Kidney (tissue), 14 donors: ENCODE measurements around the gene KCNIP1. TPM values are rescaled to one million over a fixed set of nuclear protein-coding genes. Genes with fewer than 3 reads are reported as not detected.
A peak's percentile ranks its signal among the peaks of the same experiment; 100 is the strongest.

ENCODE experiments used
- DNase-seq, 5 donors: peaks; one replicate each; pipeline ENCODE4 v3.0.0-alpha.2; 2013 to 2020
- FAIRE-seq: peaks from 2 replicates; lab custom pipeline; 2012; peaks lifted over from hg19 to GRCh38; lab: Jason Lieb, UNC
- H3K27ac ChIP-seq, 2 donors: one replicate each; pipeline ENCODE4 v1.7.0; 2013; ENCODE audit warnings: low read depth in 2 of 2, low read length in 2 of 2, inconsistent platforms in 1 of 2
- H3K27me3 ChIP-seq: one replicate; pipeline ENCODE4 v1.7.1; 2013; ENCODE audit warnings: low read length, inconsistent platforms; ENCODE audit not compliant: control insufficient read depth, insufficient read depth
- H3K36me3 ChIP-seq, 3 donors: one replicate each; pipeline versions ENCODE4 v1.7.0 to v1.7.1; 2013; ENCODE audit warnings: low read length in 3 of 3, control low read depth in 1 of 3, inconsistent platforms in 1 of 3; ENCODE audit not compliant: insufficient read depth in 3 of 3, control insufficient read depth in 2 of 3
- H3K4me1 ChIP-seq, 3 donors: one replicate each; pipeline versions ENCODE4 v1.7.0 to v1.7.1; 2013; ENCODE audit warnings: low read length in 3 of 3, inconsistent platforms in 1 of 3, low read depth in 1 of 3; ENCODE audit not compliant: control insufficient read depth in 2 of 3, insufficient read depth in 2 of 3
- H3K4me3 ChIP-seq, 3 donors: one replicate each; pipeline versions ENCODE4 v1.7.0 to v1.8.1; 2013; ENCODE audit warnings: low read length in 3 of 3, control low read depth in 1 of 3, inconsistent platforms in 1 of 3
- H3K9ac ChIP-seq, 3 donors: one replicate each; pipeline versions ENCODE4 v1.7.0 to v1.7.1; 2013; ENCODE audit warnings: low read length in 3 of 3, control low read depth in 1 of 3, inconsistent platforms in 1 of 3
- H3K9me3 ChIP-seq, 3 donors: one replicate each; pipeline versions ENCODE4 v1.7.0 to v1.7.1; 2013; ENCODE audit warnings: low read length in 3 of 3, control low read depth in 1 of 3, inconsistent platforms in 1 of 3; ENCODE audit not compliant: control insufficient read depth in 2 of 3, insufficient read depth in 1 of 3
- intact Hi-C: fragments of 100-400 bp; cut with DNase I; formaldehyde crosslinking; loops from one replicate; pipeline ENCODE4 v1.11.1; 2022
- polyA plus RNA-seq: library from polyadenylated mRNA; stranded (reverse); fragments of 350-450 nt; fragmentation: Illumina TruSeq; extraction: RNeasy Lipid Tissue Mini Kit (QIAGEN cat#74804); gene quantifications from one replicate; pipeline ENCODE4 v1.2.3, GENCODE V29; 2014; ENCODE audit warnings: low read depth, low replicate concordance; ENCODE audit not compliant: insufficient read depth
- total RNA-seq: library from RNA; stranded (reverse); fragmentation: NEBNext Ultra II Directional; extraction: Animal tissue kit (Norgen Biotek cat#: 25700); gene quantifications from one replicate; pipeline ENCODE4 v1.2.1, GENCODE V29; 2021
- TF ChIP-seq, protein P1 (sequence below): IDR thresholded peaks from 3 replicates; pipeline ENCODE4 v1.5.1; 2012; ENCODE audit warnings: mild to moderate bottlenecking, moderate library complexity, borderline replicate concordance; ENCODE audit not compliant: insufficient read depth; ENCODE audit errors: extremely low read depth
- donor health status: control.
- donor health status: control.
- donor health status: control.
- donor health status: control.
- donor health status: control.
- donor health status: DM: yes; HTN: yes; CAD: no.
- donor health status: Normal renal cell carcinoma (clear cell type).

The KCNIP1 gene
- total and polyA plus RNA-seq, 2 donors from 2014 or later = 1.8 to 3.1 TPM

DNA sequence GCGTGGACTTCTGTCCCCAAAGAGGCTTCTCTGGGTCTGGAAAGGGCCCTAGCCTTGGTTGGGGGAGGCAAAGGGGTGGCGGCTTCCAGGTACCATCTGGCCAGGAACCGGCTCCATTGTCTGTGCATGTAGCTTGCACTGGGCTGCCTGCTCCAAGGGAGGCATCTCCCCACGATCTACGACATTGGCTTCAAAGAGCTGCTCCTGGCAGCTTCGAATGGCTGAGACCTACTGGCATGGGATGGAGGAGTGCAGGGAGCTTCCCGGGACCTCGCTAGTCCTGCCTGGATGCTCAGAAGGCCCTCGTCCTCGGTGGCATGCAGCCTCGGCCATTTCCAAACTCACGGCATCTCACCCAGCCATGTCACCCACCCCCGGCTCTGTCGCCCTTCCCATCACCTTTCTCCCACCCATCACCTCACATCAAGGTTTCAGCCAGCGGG lies 137.8 kb downstream of the KCNIP1 start:
- Histone ChIP-seq H3K9me3 (no peaks in the 10 kb centered on the region), H3K4me3 (no peak overlapping the region), H3K4me1 (no peaks in the 10 kb centered on the region), H3K27ac (no peak overlapping the region), H3K27me3 (no peaks in the 10 kb centered on the region), H3K36me3 (no peaks in the 10 kb centered on the region), H3K9ac (no peak overlapping the region)
- TF ChIP-seq, protein P1, sequence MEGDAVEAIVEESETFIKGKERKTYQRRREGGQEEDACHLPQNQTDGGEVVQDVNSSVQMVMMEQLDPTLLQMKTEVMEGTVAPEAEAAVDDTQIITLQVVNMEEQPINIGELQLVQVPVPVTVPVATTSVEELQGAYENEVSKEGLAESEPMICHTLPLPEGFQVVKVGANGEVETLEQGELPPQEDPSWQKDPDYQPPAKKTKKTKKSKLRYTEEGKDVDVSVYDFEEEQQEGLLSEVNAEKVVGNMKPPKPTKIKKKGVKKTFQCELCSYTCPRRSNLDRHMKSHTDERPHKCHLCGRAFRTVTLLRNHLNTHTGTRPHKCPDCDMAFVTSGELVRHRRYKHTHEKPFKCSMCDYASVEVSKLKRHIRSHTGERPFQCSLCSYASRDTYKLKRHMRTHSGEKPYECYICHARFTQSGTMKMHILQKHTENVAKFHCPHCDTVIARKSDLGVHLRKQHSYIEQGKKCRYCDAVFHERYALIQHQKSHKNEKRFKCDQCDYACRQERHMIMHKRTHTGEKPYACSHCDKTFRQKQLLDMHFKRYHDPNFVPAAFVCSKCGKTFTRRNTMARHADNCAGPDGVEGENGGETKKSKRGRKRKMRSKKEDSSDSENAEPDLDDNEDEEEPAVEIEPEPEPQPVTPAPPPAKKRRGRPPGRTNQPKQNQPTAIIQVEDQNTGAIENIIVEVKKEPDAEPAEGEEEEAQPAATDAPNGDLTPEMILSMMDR = no peak
- DNase-seq = peak in 1 of 5 donors; percentile 49
- FAIRE-seq = no peak
- intact Hi-C loops = no loop called here

DNA sequence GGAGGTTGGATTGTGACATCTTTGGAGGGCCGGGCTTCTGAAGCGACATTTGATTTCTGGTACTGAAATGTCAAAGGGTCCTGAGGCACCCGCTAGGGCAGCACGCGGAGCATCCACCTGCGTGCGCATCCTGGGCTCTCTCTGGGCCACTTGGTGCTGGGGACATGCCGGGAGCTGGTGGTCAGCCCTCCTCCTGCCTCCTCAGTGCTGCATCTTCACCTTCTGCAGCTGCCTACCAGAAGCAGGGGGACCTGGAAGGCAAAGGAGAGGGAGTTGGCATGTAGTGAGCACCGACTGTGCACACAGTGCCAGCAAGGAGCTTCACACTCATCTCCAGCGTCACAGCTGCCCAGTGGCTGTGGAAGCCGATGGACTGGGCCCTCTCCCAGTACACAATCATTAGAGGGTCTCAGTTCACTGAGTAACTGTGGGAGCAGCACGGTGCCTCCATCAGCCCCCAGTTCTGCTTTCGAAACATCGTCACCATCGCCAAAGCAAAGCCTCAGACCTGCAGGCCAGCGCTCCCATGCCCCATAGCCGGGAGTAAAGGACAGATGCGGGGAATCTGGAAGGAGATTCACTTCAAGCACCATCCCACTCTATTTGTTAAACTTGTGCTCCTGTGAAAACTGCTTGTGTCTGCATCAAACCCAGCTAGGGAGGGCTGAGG lies 138.4 kb downstream of the KCNIP1 start:
- peak in 1 of 5 donors; percentile 14 for DNase-seq
- no peak overlapping the region for H3K4me3 ChIP-seq
- H3K27ac ChIP-seq = no peak overlapping the region
- H3K4me1 ChIP-seq = no peaks in the 10 kb centered on the region
- no peaks in the 10 kb centered on the region for H3K27me3 ChIP-seq
- intact Hi-C loops = no loop called here
- TF ChIP-seq, protein P1 = no peak
- no peak for FAIRE-seq
- H3K9ac ChIP-seq = no peak overlapping the region
- H3K36me3 ChIP-seq = no peaks in the 10 kb centered on the region
- no peaks in the 10 kb centered on the region for H3K9me3 ChIP-seq

DNA sequence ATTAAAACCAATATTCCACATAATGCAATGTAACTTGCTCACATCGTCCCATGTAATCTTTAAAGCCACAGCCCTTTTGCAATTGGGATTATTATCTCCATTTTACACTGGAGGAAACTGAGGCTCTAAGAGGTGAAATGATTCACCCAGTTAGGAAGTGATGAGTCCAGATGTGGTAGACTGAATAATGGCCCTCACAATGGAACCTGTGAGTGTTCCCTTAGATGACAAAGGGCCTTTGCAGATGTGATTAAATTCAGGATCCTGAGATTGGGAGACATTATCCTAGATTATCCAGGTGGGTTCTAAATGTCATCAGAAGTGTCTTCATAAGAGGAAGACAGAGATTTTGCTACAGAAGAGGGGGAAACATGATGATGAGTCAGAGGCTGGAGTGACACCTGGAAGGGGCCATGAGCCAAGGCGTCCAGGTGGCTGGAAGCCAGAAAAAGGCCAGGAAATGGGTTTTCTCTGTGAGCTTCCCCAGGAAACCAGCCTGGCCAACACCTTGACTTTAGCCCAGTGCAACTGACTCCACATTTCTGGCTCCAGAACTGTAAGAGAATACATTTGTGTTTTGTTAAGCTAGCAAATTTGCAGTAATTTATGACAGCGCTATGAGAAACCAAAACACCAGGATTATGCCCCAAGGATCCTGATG lies 139.1 kb downstream of the KCNIP1 start:
- intact Hi-C loops = no loop called here
- Histone ChIP-seq H3K9ac (no peak overlapping the region), H3K27me3 (no peaks in the 10 kb centered on the region), H3K4me3 (no peak overlapping the region), H3K4me1 (no peaks in the 10 kb centered on the region), H3K27ac (no peak overlapping the region), H3K9me3 (no peaks in the 10 kb centered on the region), H3K36me3 (no peaks in the 10 kb centered on the region)
- no peak for DNase-seq
- TF ChIP-seq, protein P1 = no peak
- no peak for FAIRE-seq
